ENCODE results near the gene VPS37C. TPM values are rescaled to one million over a fixed set of nuclear protein-coding genes. Genes with fewer than 3 reads are reported as not detected.

The VPS37C gene
- total RNA-seq, 1 experiment from 2014 or later, result 24.0 TPM

- no TSS peak for BruUV-seq (replicated peaks)
- intact Hi-C loops (cut with micrococcal nuclease; ENCODE audit: unreplicated experiment), result no loop called here
- H3K9me3 ChIP-seq (ENCODE audit: control insufficient read depth, insufficient read depth, low read depth, low read length), result no peaks in the 10 kb centered on the region
- TF ChIP-seq REST (IDR thresholded peaks at IDR 0.05; ENCODE audit: insufficient read depth in 1 of 2, low read depth in 2 of 2, low read length in 1 of 2), result no peak
- no peak for TF ChIP-seq SIN3A (IDR thresholded peaks at IDR 0.05; ENCODE audit: borderline replicate concordance, insufficient read depth, low read depth, low read length)
- TF ChIP-seq CTCF (IDR thresholded peaks at IDR 0.05), result no peak
- no peak for TF ChIP-seq POLR2AphosphoS5 (IDR thresholded peaks at IDR 0.05; ENCODE audit: low read depth, low read length)
- no peak for TF ChIP-seq TCF7L2 (IDR thresholded peaks at IDR 0.05; ENCODE audit: low read depth, low read length)
- DNase-seq (ENCODE audit: low read depth, low spot score) (no peak), ATAC-seq (no peak)
- ChIA-PET CTCF (no interaction called here), POLR2A (no interaction called here)
- no peaks in the 10 kb centered on the region for H3K27me3 ChIP-seq (ENCODE audit: control insufficient read depth, insufficient read depth, low read length)
- no peaks in the 10 kb centered on the region for H3K36me3 ChIP-seq (ENCODE audit: control insufficient read depth, insufficient read depth, low read length)
- no peak overlapping the region for H3K27ac ChIP-seq (ENCODE audit: low read length)
- in situ Hi-C loops (cut with HindIII; ENCODE audit: low pct_unique_long_range_greater_than_20kb, low sequenced_read_pairs), result no loop called here
- peaks cover 3% of the 10 kb centered on the region for H3K4me1 ChIP-seq (ENCODE audit: control insufficient read depth, insufficient read depth, low read length)
- H3K4me3 ChIP-seq (ENCODE audit: low read depth in 2 of 2, low read length in 2 of 2), result no peak overlapping the region
Observed at GRCh38 chr11:61116426-61117167, 44.6 kb downstream of the VPS37C start.

- no peaks in the 10 kb centered on the region for H3K36me3 ChIP-seq (ENCODE audit: control insufficient read depth, insufficient read depth, low read length)
- in situ Hi-C loops (cut with HindIII; ENCODE audit: low pct_unique_long_range_greater_than_20kb, low sequenced_read_pairs), result no loop called here
- ChIA-PET POLR2A (no interaction called here), CTCF (no interaction called here)
- DNase-seq (ENCODE audit: low read depth, low spot score) (no peak), ATAC-seq (no peak)
- BruUV-seq (replicated peaks), result no TSS peak
- H3K27me3 ChIP-seq (ENCODE audit: control insufficient read depth, insufficient read depth, low read length), result no peaks in the 10 kb centered on the region
- intact Hi-C loops (cut with micrococcal nuclease; ENCODE audit: unreplicated experiment), result no loop called here
- no peaks in the 10 kb centered on the region for H3K9me3 ChIP-seq (ENCODE audit: control insufficient read depth, insufficient read depth, low read depth, low read length)
- no peak overlapping the region for H3K27ac ChIP-seq (ENCODE audit: low read length)
- TF ChIP-seq TCF7L2 (IDR thresholded peaks at IDR 0.05; ENCODE audit: low read depth, low read length), result no peak
- TF ChIP-seq POLR2AphosphoS5 (IDR thresholded peaks at IDR 0.05; ENCODE audit: low read depth, low read length), result no peak
- TF ChIP-seq CTCF (IDR thresholded peaks at IDR 0.05), result no peak
- no peak for TF ChIP-seq REST (IDR thresholded peaks at IDR 0.05; ENCODE audit: insufficient read depth in 1 of 2, low read depth in 2 of 2, low read length in 1 of 2)
- no peak for TF ChIP-seq SIN3A (IDR thresholded peaks at IDR 0.05; ENCODE audit: borderline replicate concordance, insufficient read depth, low read depth, low read length)
- H3K4me3 ChIP-seq (ENCODE audit: low read depth in 2 of 2, low read length in 2 of 2), result no peak overlapping the region
- no peaks in the 10 kb centered on the region for H3K4me1 ChIP-seq (ENCODE audit: control insufficient read depth, insufficient read depth, low read length)
Observed at GRCh38 chr11:61115498-61116224, 45.6 kb downstream of the VPS37C start.
